ENCODE data around the gene DCD.

DCD gene

DNA sequence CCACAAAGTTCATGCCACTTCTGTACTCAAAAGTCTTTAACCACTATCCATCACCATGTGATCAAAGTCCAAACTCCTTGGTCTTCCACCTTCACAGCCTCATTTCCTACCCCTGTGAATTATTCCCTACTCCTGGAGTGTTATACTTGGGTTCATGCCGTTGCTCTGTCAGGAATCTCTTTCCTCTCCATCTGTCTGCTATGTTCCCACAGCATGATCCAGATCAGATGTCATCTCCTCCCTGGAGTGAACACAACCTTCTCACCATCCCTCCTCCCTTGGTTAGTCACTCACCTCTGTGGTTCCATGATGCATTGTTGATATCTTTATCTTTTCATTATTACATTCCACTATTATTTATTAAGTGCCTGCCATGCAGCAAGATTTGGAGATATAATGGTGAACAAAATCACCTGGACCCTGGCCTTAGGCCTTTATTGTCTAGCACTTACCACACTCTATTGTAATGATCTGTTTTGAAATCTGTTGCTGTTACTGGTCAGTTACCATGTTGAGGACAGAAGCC is 35.9 kb downstream of the DCD start:
- no peak for DNase-seq
- intact Hi-C loops (cut with DNase I): no loop called here

DNA sequence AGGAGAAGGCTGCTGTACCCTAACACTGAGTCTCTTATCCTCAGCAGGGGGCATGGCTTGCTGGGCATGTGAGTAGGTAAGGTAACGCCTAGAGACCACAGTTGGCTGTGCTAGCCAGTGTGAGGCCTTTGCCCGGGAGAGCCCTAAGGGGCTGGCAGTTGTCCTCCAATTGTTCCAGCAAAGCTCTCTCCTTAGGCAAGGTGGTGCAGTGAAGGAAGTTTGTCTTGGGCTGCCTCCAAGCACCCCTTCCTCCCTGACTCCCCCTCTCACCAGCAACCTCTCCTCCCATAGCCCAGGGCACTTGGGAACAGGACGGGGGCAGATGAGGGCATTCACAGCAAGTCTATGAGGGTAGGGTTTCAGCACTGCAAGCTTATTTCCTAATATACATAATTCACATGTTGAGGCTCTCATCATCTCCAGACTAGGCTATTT is 36.4 kb downstream of the DCD start:
- DNase-seq: no peak
- intact Hi-C loops (cut with DNase I): no loop called here

DNA sequence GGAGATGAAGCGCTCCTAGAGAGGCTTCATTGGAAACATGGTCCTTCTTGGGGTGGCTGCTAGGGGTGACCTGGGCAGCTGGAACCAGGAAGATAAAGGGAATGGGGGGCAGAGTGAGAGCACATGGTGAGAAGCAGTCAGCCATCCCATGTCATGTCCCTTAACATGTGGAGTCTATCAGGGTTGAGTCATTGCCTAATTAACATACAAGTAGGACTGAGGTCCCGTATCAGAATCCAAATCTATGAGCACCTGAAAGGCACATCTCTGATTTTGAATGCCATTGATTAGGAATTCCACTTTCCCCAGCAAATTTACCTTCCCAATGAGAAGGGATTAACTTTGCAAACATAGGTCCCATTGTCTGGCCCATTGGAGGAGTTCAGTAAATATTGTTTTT is 39.4 kb downstream of the DCD start:
- no peak for DNase-seq
- intact Hi-C loops (cut with DNase I): no loop called here

DNA sequence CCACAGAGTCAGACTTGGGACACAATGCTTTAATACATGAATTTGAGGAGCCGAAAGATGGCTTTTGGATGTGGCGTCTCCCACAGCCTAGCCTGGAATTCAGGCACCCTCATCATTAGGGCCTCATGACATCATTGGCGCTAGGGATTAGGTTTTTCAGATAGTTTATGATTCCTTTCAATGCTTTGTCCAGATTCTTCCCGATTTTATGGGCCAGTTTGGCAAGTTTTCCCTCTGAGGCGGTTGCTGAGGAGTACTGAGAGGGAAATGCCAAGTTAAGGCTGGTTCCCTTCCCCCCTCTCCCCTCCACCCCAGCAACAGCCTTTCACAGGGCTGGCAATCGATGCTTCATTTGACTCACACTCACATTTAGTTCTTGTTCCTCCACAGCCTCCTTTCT is 40.0 kb downstream of the DCD start:
- intact Hi-C loops (cut with DNase I): no loop called here
- no peak for DNase-seq

DNA sequence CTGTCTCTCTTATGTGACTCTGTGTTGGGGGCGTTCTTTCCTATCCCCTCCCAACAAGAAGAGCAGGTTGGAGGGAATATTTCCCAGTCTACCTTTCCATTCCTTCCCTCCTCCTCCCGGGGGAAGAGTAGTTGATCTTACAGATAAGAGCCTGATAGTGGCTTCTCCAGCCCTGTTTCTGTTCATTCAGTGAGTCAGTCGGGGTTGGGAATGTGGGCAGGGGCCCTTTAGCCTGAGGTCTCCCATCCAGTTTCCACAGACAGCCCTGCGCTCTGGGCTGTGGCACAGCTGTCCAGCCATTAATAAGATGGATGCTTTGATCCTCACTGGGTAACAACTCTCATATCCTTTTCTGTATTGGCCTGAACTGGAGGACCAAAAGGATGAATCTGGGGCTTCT is 41.6 kb downstream of the DCD start:
- intact Hi-C loops (cut with DNase I): no loop called here
- peak in 1 of 10 donors; percentile 22 for DNase-seq

DNA sequence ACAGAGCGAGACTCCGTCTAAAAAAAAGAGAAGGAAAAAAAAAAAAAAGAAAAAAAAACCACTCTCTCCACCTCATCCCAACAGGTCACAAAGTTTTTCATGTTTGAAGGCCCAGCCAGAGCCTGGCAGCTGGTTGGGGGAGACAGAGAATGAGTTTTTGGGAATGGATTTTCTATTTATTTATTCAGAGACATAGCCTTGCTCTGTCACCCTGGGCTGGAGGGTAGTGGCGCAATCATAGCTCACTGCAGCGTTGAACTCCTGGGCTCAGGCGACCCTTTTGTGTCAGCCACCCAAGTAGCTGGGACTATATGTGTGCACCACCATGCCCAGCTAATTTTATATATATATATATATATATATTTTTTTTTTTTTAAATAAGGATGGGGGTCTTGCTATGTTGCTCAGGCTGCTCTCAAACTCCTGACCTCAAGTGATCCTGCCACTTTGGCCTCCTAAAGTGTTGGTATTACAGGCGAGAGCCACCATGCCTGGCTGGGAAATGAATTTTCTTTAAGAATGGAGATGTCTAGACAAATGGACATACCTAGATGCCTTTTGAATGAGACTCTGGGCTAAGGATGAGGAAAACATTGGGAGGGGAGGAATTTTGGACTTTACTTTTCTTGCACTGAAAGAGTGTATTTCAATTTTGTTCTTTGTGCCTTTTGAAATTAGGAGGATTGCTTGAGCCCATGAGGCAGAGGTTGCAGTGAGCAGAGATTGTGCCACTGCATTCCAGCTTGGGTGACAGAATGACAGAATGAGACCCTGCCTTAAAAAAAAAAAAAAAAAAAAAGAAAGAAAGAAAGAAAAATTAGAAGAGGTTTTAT is 42.8 kb downstream of the DCD start:
- intact Hi-C loops (cut with DNase I): no loop called here
- DNase-seq: no peak

DNA sequence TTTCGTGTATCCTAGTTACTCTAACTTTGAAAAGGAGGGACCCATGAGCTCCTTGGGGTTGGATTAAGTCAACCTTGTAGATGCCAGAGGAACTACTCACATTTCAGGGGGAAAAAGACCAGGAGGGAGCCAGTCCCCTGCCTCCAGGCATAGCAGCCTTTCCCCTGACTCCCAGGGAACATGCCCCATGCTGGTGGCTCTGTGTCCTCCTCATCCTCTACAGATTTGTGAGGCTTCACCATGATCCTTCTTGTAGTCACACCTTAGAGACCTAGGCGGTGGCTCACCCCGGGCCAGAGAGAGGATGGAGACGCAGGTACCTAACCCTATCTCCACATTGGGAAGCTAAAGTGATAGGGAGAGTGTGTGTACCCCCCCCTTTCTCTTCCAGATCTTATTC is 43.7 kb downstream of the DCD start:
- intact Hi-C loops (cut with DNase I): no loop called here
- DNase-seq: peak in 1 of 10 donors; percentile 43

DNA sequence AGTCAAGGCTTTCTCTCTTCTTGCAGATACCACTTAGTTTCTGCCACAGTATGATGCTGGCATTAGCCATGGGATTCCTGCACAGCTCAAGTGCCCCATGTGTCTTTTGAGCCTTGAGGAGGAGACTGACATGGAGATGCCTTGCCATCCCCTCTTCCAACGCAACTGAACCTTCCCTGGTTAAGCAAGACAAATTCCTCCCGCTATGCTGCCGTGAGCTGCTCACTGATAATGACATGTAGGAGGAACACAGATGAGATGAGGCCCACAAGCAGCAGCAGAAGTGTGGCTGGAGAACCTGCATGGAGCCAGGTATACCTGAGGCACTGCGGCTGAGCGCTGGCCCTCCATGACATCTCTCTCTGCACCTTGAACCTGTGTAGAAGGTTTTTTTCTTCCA is 44.3 kb downstream of the DCD start:
- no peak for DNase-seq
- intact Hi-C loops (cut with DNase I): loop anchor here (1.0 kb wide), 1 partner anchor 24 kb away; no protein-coding TSS in a partner anchor

DNA sequence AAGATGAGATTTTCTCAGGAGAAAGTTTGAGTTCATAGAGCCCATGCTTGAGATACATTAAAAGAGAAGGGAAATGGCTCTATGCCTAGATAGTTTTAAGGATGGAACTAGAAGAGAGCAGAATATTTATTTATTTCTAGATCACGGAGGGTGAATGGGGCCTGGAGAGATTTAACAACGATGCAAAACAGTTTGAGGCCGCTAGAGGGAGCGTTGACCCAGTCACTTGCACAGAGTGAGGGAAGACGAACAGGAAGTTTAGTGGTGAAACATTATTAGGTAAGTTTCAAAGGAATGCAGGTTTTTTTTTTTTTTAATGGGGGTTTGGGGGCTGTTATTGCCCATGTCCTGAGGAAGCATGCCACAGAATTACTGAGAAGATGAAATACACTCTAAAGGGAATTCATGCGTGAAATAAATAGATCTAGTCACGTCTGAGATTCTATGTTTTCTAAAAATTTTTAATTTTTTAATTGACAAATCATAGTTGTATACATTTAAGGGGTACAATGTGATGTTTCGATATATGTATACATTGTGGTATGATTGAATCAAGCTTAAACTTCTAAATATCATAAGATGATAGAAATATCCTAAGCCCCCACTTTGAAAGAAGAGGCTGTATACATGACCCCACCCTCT is 44.9 kb downstream of the DCD start:
- peak in 6 of 10 donors; percentile 48 to 85 (median 64) for DNase-seq
- intact Hi-C loops (cut with DNase I): loop anchor here (1.0 kb wide), 1 partner anchor 23 kb away; no protein-coding TSS in a partner anchor

DNA sequence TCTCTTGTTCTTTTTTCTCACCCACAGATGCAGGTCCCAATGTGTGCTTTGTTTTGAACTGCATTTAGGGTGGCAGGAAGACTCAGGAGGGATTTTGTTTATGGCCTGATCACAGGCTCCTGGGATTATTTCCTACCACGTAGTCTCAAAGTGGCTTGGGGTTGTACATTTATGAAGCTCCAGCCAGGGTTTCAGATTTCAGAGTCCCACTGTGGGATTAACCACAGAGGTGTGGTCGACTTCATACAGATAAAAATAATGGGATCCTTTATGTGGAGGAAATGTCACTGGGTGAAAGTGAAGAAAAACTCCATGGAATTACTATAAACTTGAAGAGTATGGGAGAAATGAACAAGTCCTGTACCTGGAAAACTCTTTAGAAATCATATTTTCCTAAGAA is 45.5 kb downstream of the DCD start:
- DNase-seq: no peak
- intact Hi-C loops (cut with DNase I): loop anchor here (1.0 kb wide), 1 partner anchor 22 kb away; no protein-coding TSS in a partner anchor

DNA sequence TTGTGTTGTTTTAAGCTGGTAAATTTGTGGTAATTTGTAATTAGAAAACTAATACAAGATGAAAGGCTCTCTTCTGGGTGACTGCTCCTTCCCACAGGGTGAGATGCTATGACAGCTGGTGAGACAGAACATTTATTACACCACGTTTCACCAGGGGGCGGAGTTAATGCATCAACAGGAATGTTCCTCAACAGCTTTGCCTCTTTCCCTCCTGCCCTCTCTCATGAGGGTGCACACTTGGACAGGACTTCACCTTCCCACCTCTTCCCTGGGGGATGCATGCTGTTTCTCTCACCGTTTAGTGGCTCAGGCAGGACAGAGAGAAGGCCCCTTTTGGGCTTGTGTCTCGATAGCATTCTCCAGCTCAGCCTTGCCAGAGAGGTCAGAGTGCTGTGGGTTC is 46.3 kb downstream of the DCD start:
- intact Hi-C loops (cut with DNase I): no loop called here
- DNase-seq: no peak

DNA sequence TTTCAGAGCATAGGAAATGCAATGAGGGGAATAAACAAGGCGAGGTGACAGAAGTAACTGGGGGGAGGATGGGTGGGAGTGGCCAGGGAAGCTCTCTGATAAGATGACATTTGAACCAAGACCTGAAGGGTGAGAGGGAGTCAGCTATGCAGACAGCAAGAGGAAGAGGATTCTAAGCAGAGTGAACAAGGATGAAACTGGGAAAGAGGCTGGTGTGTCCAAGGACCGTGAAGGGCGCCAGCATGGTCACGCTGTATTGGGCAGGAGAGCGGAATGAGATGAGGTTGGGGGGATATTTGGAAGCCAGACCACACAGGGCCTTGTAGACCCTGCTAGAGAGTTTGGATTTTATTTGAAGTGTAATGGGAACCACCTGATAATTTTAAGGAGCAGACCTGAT is 49.2 kb downstream of the DCD start:
- intact Hi-C loops (cut with DNase I): loop anchor here (10.0 kb wide), 2 partner anchors 356 to 476 kb away; no protein-coding TSS in a partner anchor
- no peak for DNase-seq

DNA sequence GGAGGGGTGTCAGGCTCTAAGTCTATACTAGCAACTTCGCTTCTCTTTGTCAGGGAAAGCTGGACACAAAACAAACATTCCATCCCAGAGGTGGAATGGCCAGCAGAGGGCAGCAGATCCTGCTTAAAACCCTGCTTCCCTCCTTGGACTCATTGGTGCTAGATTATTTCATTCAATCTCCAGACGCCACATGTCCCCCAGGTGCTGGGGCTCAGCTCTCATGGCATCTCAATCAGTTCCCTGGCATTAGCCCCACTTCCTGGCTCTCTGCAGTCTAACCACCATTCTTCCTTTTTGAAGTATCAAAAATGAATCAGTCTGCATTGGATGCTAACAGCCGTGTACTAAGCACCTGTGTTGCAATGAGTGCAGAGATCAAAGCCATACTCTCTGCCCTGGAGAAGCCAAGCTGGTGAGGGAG is 51.6 kb downstream of the DCD start:
- peak in 9 of 10 donors; percentile 50 to 93 (median 75) for DNase-seq
- intact Hi-C loops (cut with DNase I): loop anchor here (10.0 kb wide), 2 partner anchors 358 to 478 kb away; no protein-coding TSS in a partner anchor

DNA sequence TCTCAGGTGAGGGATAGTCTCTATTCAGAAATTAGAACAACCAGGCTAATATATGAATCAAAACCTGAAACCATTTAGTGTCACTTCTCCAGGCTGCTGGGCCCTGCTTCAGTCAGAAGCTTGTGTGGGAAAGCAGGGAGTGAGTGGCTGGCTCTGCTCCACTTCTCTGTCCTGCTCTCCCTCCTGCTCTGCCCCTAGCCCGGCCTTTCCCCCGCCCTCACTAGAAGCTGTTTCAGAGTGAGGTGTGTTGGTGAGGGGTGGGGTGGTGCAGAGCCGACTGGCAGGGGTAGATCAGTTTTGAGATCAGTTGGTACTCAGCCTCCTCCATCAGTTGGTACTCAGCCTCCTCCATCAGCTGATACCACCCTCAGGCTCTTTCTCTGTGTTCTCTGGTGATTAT is 52.7 kb downstream of the DCD start:
- intact Hi-C loops (cut with DNase I): loop anchor here (10.0 kb wide), 2 partner anchors 359 to 479 kb away; no protein-coding TSS in a partner anchor
- DNase-seq: peak in 1 of 10 donors; percentile 76
